GM19467 (cell line): ENCODE data around the gene MAGEB4.
"Not testable (repeated sequence)": the region's sequence is repeated elsewhere in the genome, so short reads cannot be mapped to it uniquely, and the experiment has no call there.

Experiments used
- ATAC-seq: cut with Tn5 transposase; IDR thresholded peaks from one replicate; pipeline ENCODE4 v1.9.1; 2021; ENCODE audit warnings: mild to moderate bottlenecking, moderate library complexity; ENCODE audit not compliant: unreplicated experiment

Gene MAGEB4

GRCh38 chrX:30241724-30242415, at the start of gene MAGEB4:
Gene MAGEB4, plus strand, starts transcription at chrX:30242000. Its CDS starts 136 bp downstream, at chrX:30242136.
- no peak for ATAC-seq

- ATAC-seq, result not testable (repeated sequence)
These were observed 47.9 kb upstream of the MAGEB4 start for GRCh38 chrX:30193910-30194309.

GRCh38 chrX:30196322-30196721, 45.5 kb upstream of the MAGEB4 start:
- peak; percentile 69 for ATAC-seq

GRCh38 chrX:30212172-30212571, 29.6 kb upstream of the MAGEB4 start:
- ATAC-seq, result no peak

- ATAC-seq, result no peak
These were observed 26.4 kb upstream of the MAGEB4 start, which contains the start of gene MAGEB2 for GRCh38 chrX:30215357-30215843. Gene MAGEB2, plus strand, starts transcription at chrX:30215563. Its CDS starts 3,018 bp downstream, at chrX:30218581.

- no peak for ATAC-seq
These were observed 24.3 kb upstream of the MAGEB4 start for GRCh38 chrX:30217465-30217864.

GRCh38 chrX:30219372-30219771, 22.4 kb upstream of the MAGEB4 start:
- no peak for ATAC-seq

- no peak for ATAC-seq
These were observed 21.1 kb upstream of the MAGEB4 start for GRCh38 chrX:30220661-30221060.

GRCh38 chrX:30224536-30224935, 17.3 kb upstream of the MAGEB4 start:
- ATAC-seq, result no peak

- no peak for ATAC-seq
These were observed 13.3 kb upstream of the MAGEB4 start for GRCh38 chrX:30228526-30228925.

- no peak for ATAC-seq
These were observed 11.4 kb upstream of the MAGEB4 start, which contains the start of gene MAGEB3 for GRCh38 chrX:30230395-30230794. Gene MAGEB3, plus strand, starts transcription at chrX:30230657. Its CDS starts 5,268 bp downstream, at chrX:30235925.

- ATAC-seq, result no peak
These were observed 5.1 kb downstream of the MAGEB4 start, which contains the start of gene MAGEB1 for GRCh38 chrX:30246769-30247489. Gene MAGEB1, plus strand, starts transcription at chrX:30247146. Its CDS starts 3,348 bp downstream, at chrX:30250494.

GRCh38 chrX:30248854-30249253, 7.1 kb downstream of the MAGEB4 start:
- no peak for ATAC-seq

GRCh38 chrX:30253257-30253656, 11.5 kb downstream of the MAGEB4 start:
- ATAC-seq, result no peak

- ATAC-seq, result no peak
These were observed 18.1 kb downstream of the MAGEB4 start for GRCh38 chrX:30259927-30260326.

GRCh38 chrX:30261012-30261411, 19.2 kb downstream of the MAGEB4 start:
- ATAC-seq, result no peak

- no peak for ATAC-seq
These were observed 21.0 kb downstream of the MAGEB4 start for GRCh38 chrX:30262763-30263162.

- no peak for ATAC-seq
These were observed 28.8 kb downstream of the MAGEB4 start for GRCh38 chrX:30270639-30271038.

- no peak for ATAC-seq
These were observed 33.7 kb downstream of the MAGEB4 start for GRCh38 chrX:30275498-30275897.

- no peak for ATAC-seq
These were observed 36.6 kb downstream of the MAGEB4 start for GRCh38 chrX:30278365-30278764.

- ATAC-seq, result no peak
These were observed 38.6 kb downstream of the MAGEB4 start for GRCh38 chrX:30280428-30280827.

- no peak for ATAC-seq
These were observed 40.7 kb downstream of the MAGEB4 start for GRCh38 chrX:30282527-30282926.
